GM21515 (cell line): ENCODE data around the gene CAPN3.

ENCODE experiments used
- ATAC-seq: cut with Tn5 transposase; IDR thresholded peaks from one replicate; pipeline ENCODE4 v1.9.1; 2021; ENCODE audit not compliant: unreplicated experiment

Gene CAPN3

DNA sequence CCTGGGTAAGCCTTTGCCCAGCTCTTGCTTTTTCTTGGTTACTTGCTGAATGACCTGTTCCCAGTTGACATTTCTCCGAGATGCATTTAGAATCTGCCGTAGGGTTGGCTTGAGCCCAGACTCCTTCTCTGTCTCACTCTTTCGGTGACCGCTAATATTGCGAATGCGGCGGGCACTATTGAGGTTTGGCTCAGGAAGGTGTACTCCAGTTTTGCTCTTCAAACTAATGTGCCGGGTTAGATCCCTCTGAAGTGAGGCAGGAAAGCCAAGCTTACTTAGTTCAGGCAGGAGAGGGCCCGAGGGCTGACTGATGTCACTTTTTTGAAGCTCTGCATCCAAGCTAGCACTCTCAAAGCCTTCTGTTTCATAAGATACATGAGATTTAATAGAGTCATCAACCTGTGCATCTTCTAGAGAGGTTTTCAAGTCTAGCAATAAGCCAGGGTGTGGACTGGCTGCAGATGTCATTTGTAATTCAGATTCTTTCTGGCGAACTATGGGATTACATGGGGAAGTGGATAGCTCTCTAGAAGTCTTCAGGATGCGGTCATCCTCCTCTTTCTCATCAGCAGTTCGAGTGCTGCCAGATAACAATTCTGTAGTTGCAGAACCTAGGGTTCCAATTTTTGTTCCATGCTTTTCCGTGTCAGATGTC, 90.6 kb downstream of the CAPN3 start:
- ATAC-seq: no peak

DNA sequence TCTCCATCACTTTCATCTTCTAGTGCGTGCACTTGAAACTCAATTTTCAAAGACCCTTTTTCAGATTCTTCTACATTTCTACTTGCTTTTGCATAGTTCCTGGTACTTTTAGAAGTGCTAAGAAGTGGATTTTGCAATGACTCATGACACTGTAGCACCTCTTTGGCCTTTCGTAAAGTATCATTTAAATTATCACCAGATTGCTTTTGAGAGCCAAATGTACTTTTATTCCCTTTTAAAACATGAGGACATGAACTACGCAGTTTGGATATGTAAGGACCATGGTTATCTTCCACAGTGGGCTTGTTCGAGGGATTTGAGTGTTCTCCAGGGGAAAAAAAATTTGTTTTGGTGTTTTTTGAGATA, 91.1 kb downstream of the CAPN3 start:
- no peak for ATAC-seq

DNA sequence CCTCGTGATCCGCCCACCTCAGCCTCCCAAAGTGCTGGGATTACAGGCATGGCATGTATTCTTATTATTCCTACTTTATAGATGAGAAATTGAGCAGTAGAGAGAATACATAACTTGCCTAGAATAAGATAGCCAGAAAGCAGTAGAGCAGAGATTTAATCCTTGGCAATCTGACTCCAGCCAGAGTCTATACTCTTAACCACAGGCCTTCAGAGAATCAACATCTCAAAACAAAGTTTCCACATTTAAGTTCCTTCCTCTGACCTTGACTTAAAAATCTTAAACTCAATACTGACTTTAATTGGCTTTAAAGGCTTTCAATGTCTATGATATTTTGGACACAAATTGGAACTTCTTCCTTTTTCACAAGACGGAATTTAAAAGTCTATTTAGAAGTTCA, 94.5 kb downstream of the CAPN3 start:
- no peak for ATAC-seq

DNA sequence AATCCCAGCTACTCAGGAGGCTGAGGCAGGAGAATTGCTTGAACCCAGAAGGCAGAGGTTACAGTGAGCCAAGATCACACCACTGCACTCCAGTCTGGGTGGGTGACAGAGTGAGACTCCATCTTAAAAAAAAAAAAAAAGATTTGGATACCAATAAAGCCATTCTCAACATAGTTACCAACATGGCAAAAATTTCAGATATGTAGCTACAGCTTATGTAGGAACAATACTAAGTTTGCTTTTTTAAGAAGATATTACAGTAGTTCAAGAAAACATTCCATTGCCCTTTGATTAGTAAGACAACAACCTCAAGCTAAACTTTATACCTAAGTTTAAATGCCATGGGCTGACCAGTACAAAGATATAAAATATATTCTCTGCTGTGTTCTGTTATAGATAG, 97.2 kb downstream of the CAPN3 start:
- no peak for ATAC-seq

DNA sequence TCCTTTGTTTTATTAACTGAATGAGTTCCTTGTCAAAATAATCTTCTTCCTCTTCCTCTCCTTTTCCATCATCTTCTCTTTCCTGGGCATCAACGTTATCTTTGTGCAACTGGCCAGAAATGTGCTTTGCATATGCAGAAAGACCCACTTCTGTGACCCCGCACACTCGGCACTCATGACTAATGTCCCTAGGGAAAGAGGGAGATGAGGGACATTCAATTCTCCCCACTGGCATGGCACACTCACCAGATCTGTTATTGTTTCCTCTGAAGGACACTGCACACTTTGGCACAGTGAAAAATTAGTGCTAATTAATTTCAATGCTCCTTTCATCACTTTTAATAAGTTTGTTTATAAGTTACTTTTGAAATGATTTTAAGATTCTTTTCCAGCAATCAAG, 97.7 kb downstream of the CAPN3 start:
- no peak for ATAC-seq

DNA sequence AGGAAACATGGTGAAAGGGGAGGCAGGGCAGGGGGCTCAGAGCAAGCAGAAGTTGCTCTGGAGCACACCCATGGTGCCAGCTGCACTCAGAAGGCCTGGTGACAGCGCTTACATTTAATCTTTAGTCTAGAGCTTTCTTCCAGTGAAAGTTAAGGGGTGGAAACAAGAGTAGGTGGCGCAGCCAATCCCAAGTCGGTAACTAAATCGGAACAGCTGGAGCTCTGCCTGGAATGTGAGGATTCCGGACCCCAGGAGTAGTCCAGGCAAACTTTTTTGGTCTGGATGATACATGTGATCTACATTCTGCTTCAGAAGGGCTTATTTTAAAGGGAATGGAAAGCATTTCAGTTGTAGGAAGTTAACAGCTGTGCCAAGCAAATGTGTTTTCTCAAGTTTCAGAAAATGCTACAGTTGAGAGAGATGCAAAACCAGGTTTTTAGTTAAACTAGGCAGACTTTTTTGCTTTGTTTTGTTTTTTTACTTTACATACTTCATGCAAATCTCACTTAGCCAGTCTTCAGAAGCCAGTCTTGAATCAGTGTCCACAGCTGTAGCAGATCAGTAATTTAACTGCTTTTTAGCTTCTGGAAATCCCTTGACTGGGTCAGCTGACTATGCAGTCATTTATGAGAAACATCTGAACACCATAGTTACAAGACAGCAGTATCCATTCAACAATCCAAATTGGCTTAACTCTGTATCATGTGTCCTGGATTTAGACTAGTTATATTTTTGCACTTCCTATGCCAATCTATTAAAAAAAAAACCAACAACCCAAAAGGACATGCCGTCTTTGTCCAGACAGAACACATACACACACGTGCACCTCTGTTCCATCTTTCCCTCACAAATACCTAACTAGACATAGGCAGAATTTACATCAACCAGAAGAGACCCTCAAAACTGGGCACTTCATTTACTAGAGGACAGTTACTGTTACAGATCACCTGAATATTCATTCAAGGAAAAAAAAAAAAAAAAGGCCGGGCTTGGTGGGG, 98.4 kb downstream of the CAPN3 start:
- ATAC-seq: no peak

DNA sequence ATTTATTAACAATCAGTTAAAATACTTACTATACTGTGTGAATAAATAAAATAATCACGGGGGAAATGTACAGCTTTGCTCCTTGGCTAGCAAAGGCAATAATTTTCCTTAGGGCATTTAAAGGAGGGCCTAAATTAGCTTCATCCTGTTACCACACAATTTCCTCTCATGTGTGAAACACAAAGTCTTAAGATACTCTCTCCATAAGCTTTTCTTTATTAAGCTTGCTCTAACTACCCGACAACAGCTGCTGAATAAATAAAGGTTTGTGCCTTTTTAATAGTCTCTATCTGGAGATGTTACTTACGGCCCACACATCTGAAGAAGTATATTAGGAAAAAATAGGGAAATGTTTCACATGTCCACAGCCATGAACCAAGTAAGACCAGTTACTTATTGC, 102.0 kb downstream of the CAPN3 start:
- no peak for ATAC-seq
